Breast epithelium (tissue), 4 donors: ENCODE data around the gene CYP4F12. TPM values are rescaled to one million over a fixed set of nuclear protein-coding genes. Genes with fewer than 3 reads are reported as not detected.

ENCODE experiments used
- DNase-seq, 2 donors: peaks; one replicate each; pipeline ENCODE4 v3.0.0-alpha.2; 2019; ENCODE audit warnings: low spot score in 2 of 2
- H3K27ac ChIP-seq, 2 donors: fragments of 200-600 bp; sonication (generic) in 1 of 2; one replicate each; pipeline ENCODE4 v1.5.1; 2016 to 2019; ENCODE audit warnings: mild to moderate bottlenecking in 1 of 2
- H3K27me3 ChIP-seq, 2 donors: fragments of 200-600 bp; sonication (generic) in 1 of 2; one replicate each; pipeline versions ENCODE4 v1.5.1 to v1.6.0; 2017 to 2019; ENCODE audit warnings: control low read depth in 1 of 2, mild to moderate bottlenecking in 1 of 2
- H3K36me3 ChIP-seq: fragments of 200-600 bp; one replicate; pipeline ENCODE4 v1.5.1; 2019
- H3K4me1 ChIP-seq, 2 donors: fragments of 200-600 bp; sonication (generic); one replicate each; pipeline ENCODE4 v1.5.1; 2016 to 2019; ENCODE audit warnings: control low read depth in 1 of 2
- H3K4me3 ChIP-seq, 3 donors: fragments of 200-600 bp; sonication (generic); 1 replicate in 2 of 3; 2 replicates in 1 of 3; pipeline ENCODE4 v1.5.1; 2016 to 2019; ENCODE audit warnings: mild to moderate bottlenecking in 3 of 3, moderate library complexity in 2 of 3
- H3K9me3 ChIP-seq, 2 donors: fragments of 200-600 bp; sonication (generic) in 1 of 2; one replicate each; pipeline ENCODE4 v1.5.1; 2016 to 2019; ENCODE audit warnings: control low read depth in 1 of 2
- POLR2A ChIP-seq: fragments of 450-650 bp; IDR thresholded peaks from one replicate; pipeline ENCODE4 v1.6.1; 2016; ENCODE audit warnings: antibody characterized with exemption, mild to moderate bottlenecking, moderate library complexity
- POLR2AphosphoS5 ChIP-seq, 3 donors: sonication (generic); formaldehyde crosslinking; IDR thresholded peaks; one replicate each; pipeline ENCODE4 v1.6.1; 2017; ENCODE audit warnings: antibody characterized with exemption in 3 of 3
- intact Hi-C: fragments of 100-400 bp; cut with DNase I; formaldehyde crosslinking; loops from one replicate; pipeline ENCODE4 v1.15.1; 2023; ENCODE audit warnings: low total_unique reads
- total RNA-seq, 3 donors: library from RNA; depleted of rRNA; stranded (reverse); fragments of >200 nt; gene quantifications; one replicate each; pipeline ENCODE4 v1.1.0, GENCODE V29; 2016
- TF ChIP-seq, protein P1 (sequence below), 3 donors: fragments of 450-650 bp; IDR thresholded peaks; one replicate each; pipeline ENCODE4 v1.5.1; 2016 to 2017; ENCODE audit warnings: antibody characterized with exemption in 3 of 3, mild to moderate bottlenecking in 3 of 3, moderate library complexity in 3 of 3

CYP4F12 gene
- total RNA-seq, 3 donors from 2014 or later: 3.5 to 8.8 (median 5.6) TPM

DNA sequence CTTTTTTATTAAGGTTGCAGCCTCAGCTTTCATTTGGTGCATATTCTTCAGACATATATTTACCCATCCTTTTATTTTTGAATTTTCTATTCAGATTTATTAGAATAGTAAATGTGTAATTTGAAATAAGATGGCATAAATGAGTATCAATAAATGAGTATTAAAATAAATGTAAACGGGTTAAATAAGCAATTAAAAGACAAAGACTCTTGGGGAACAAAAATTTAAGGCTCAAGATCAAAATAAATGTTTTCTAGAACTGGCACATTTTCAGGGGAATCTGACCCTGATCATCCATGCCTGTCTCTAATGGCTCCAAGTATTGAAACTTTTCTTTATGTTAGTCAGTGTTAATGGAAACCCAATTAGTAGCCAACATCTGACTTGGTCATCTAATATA is 67.9 kb downstream of the CYP4F12 start:
- H3K4me3 ChIP-seq: no peak overlapping the region
- intact Hi-C loops: no loop called here
- H3K4me1 ChIP-seq: no peaks in the 10 kb centered on the region
- H3K27ac ChIP-seq: no peak overlapping the region
- no peak for DNase-seq
- no peaks in the 10 kb centered on the region for H3K36me3 ChIP-seq
- TF ChIP-seq, protein P1, sequence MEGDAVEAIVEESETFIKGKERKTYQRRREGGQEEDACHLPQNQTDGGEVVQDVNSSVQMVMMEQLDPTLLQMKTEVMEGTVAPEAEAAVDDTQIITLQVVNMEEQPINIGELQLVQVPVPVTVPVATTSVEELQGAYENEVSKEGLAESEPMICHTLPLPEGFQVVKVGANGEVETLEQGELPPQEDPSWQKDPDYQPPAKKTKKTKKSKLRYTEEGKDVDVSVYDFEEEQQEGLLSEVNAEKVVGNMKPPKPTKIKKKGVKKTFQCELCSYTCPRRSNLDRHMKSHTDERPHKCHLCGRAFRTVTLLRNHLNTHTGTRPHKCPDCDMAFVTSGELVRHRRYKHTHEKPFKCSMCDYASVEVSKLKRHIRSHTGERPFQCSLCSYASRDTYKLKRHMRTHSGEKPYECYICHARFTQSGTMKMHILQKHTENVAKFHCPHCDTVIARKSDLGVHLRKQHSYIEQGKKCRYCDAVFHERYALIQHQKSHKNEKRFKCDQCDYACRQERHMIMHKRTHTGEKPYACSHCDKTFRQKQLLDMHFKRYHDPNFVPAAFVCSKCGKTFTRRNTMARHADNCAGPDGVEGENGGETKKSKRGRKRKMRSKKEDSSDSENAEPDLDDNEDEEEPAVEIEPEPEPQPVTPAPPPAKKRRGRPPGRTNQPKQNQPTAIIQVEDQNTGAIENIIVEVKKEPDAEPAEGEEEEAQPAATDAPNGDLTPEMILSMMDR (IDR thresholded peaks at IDR 0.05): no peak
- TF ChIP-seq POLR2AphosphoS5 (IDR thresholded peaks at IDR 0.05) (no peak), POLR2A (no peak)
- peaks cover 14 to 22% of the 10 kb centered on the region in 2 donors for H3K9me3 ChIP-seq
- no peaks in the 10 kb centered on the region for H3K27me3 ChIP-seq

Other genes with a start within 250 kb of the CYP4F12 start
- 10 to 100 TPM; 17.6 to 51.1 (median 34.9) TPM for gene WIZ, start 223.1 kb upstream of the CYP4F12 start, total RNA-seq
- gene RASAL3, start 208.5 kb upstream of the CYP4F12 start, total RNA-seq: 1 to 10 TPM; 1.8 to 5.9 (median 3.4) TPM
- gene PGLYRP2, start 193.6 kb upstream of the CYP4F12 start, total RNA-seq: 1 to 10 TPM in 2 of 3 donors, not detected in 1; 5.6 to 6.2 TPM
- 10 to 100 TPM in 1 of 3 donors, 1 to 10 TPM in 2; 8.8 to 26.9 (median 9.4) TPM for gene CYP4F22, start 164.6 kb upstream of the CYP4F12 start, total RNA-seq
- gene CYP4F8, start 57.9 kb upstream of the CYP4F12 start, total RNA-seq: 1 to 10 TPM in 2 of 3 donors, not detected in 1; 2.6 to 5.0 TPM
- under 1 TPM in 2 of 3 donors, not detected in 1; 0.16 to 0.44 TPM for gene CYP4F3, start 32.2 kb upstream of the CYP4F12 start, total RNA-seq
- not detected for gene OR10H2, start 54.9 kb downstream of the CYP4F12 start, total RNA-seq
- not detected for gene OR10H3, start 64.9 kb downstream of the CYP4F12 start, total RNA-seq
- gene OR10H5, start 114.6 kb downstream of the CYP4F12 start, total RNA-seq: not detected
- not detected for gene OR10H1, start 142.6 kb downstream of the CYP4F12 start, total RNA-seq
- gene CYP4F2, start 225.0 kb downstream of the CYP4F12 start, total RNA-seq: under 1 TPM in 1 of 3 donors, not detected in 2; under 0.01 TPM